ENCODE results near the gene FAM117A. TPM values are rescaled to one million over a fixed set of nuclear protein-coding genes. Genes with fewer than 3 reads are reported as not detected.

Gene FAM117A
- total RNA-seq, 4 donors from 2014 or later = 5.6 to 7.5 (median 6.5) TPM

DNA sequence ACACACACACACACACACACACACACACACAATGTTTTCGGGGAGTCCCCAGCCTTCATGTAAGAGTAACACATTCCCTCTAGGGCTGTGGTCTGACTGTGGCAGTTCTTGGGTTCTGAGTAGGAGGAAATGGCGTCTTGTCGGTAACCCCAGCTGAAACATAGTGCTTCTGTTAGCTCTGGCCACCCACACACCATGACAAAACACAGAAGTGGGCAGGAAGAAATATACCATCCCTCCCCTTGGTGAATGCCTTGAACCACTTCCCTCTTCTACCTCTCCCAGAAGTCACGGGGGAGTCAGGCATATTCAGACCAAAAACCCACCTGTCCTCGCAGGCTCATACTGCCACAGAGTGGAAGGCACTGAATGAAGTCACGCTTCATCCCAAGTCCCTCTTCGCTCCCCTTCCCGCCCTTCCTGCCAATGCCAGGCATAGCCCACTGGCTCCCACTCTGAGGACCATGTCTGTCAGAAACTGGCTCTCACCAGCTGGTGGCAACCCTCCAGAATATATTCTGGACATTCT is 67.6 kb downstream of the FAM117A start:
- no peak overlapping the region for H3K4me3 ChIP-seq
- H3K9me3 ChIP-seq = no peaks in the 10 kb centered on the region
- peaks cover under 1 to 16% (median 10%) of the 10 kb centered on the region in 3 donors for H3K36me3 ChIP-seq
- peak overlapping the region in 1 of 4 donors; percentile 23 for H3K27ac ChIP-seq
- TF ChIP-seq POLR2A (IDR thresholded peaks at IDR 0.05) (no peak), CTCF (IDR thresholded peaks at IDR 0.05) (no peak)
- no peak for DNase-seq
- no peaks in the 10 kb centered on the region for H3K27me3 ChIP-seq
- intact Hi-C loops (cut with DNase I) = no loop called here
- peaks cover 5 to 30% (median 22%) of the 10 kb centered on the region in 3 donors for H3K4me1 ChIP-seq
- 44 to 61% methylated on average over 8 of the region's 8 CpGs for WGBS, 2 donors

DNA sequence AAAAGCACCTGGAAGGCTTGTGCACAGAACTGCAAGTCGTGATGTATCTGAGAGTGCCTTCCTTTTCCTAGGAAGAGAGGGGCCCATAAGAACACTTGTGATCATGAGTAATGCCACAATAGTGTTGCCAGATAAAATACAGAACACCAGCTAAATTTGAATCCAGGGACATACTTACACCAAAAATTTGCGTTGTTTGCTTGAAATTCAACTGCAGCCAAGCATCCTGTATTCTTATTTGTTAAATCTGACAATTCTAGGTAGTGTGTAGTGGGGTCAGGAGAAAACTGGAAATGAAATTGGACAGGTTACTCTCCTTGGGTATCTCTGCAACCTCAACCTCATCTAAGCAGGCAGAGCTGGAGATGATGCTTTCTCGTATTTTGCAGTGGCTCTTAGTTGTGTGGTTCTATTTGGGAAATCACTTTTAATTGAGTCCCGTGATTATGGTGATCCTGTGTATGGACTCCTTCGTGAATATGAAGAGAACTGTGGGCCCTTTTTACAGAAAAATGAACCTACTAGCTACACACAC is 68.2 kb downstream of the FAM117A start:
- intact Hi-C loops (cut with DNase I) = no loop called here

GRCh38 chr17:49694847-49695697 is 68.9 kb downstream of the FAM117A start:
- intact Hi-C loops (cut with DNase I) = no loop called here
- Histone ChIP-seq H3K27ac (no peak overlapping the region), H3K4me3 (no peak overlapping the region), H3K36me3 (peaks cover 0 to 4% (median 2%) of the 10 kb centered on the region in 3 donors), H3K27me3 (no peaks in the 10 kb centered on the region), H3K9me3 (no peaks in the 10 kb centered on the region), H3K4me1 (peaks cover 5 to 35% (median 31%) of the 10 kb centered on the region in 3 donors)
- 25 to 29% methylated on average over 15 to 16 of the region's 16 CpGs for WGBS, 2 donors
- no peak for TF ChIP-seq POLR2A (IDR thresholded peaks at IDR 0.05)
- peak; percentile 90 to 96 (median 94) for TF ChIP-seq CTCF (IDR thresholded peaks at IDR 0.05)
- no peak for DNase-seq

More for the DNA sequence above, 68.2 kb downstream of the FAM117A start:
- Histone ChIP-seq H3K36me3 (peaks cover 0 to 11% (median 7%) of the 10 kb centered on the region in 3 donors), H3K27ac (no peak overlapping the region), H3K27me3 (no peaks in the 10 kb centered on the region), H3K9me3 (no peaks in the 10 kb centered on the region), H3K4me1 (peaks cover 5 to 34% (median 25%) of the 10 kb centered on the region in 3 donors), H3K4me3 (no peak overlapping the region)
- no peak for TF ChIP-seq CTCF (IDR thresholded peaks at IDR 0.05)
- TF ChIP-seq POLR2A (IDR thresholded peaks at IDR 0.05) = no peak
- WGBS, 2 donors = 26 to 44% methylated on average over 5 of the region's 5 CpGs
- DNase-seq = no peak

DNA sequence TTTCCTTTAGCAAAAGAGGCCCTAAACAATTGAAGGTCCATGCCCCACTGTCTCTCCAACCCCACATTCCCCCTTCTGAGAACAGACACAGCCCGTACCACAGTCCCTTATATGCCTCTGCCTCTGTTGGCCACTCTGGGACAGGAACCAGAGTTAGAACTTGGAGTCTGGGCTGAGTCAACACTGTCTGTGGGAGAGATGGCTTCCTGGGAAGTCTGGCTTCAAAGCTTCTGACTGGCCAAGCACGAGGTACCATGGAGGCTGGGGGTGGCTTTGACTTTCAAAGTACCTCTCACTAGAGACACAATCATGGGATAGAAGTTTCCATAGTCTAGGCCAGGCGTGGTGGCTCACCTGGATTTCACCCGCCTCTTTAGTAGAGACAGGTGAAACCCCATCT is 71.2 kb downstream of the FAM117A start:
- H3K4me3 ChIP-seq = no peak overlapping the region
- intact Hi-C loops (cut with DNase I) = loop anchor here (2.0 kb wide), 1 partner anchor 122 kb away; no protein-coding TSS in a partner anchor
- no peak for DNase-seq
- no peak for TF ChIP-seq CTCF (IDR thresholded peaks at IDR 0.05)
- no peak for TF ChIP-seq POLR2A (IDR thresholded peaks at IDR 0.05)
- WGBS, 2 donors = 80 to 87% methylated on average over 2 to 4 of the region's 4 CpGs
- H3K36me3 ChIP-seq = no peaks in the 10 kb centered on the region
- peaks cover 5 to 39% (median 21%) of the 10 kb centered on the region in 3 donors for H3K4me1 ChIP-seq
- H3K9me3 ChIP-seq = no peaks in the 10 kb centered on the region
- H3K27ac ChIP-seq = peak overlapping the region; percentile 12 to 85 (median 82)
- H3K27me3 ChIP-seq = no peaks in the 10 kb centered on the region
